Spinal cord (tissue), 10 donors: ENCODE results near the gene APOL4. TPM values are rescaled to one million over a fixed set of nuclear protein-coding genes. Genes with fewer than 3 reads are reported as not detected.

Experiments
- DNase-seq, 6 donors: peaks; one replicate each; pipeline versions ENCODE4 v3.0.0 to v3.0.0-alpha.2; 2013 to 2015; ENCODE audit warnings: low spot score in 6 of 6, low read depth in 4 of 6
- H3K27ac ChIP-seq: one replicate; pipeline ENCODE4 v1.5.1; 2013; ENCODE audit warnings: low read depth, low read length, control low read depth
- H3K27me3 ChIP-seq: one replicate; pipeline ENCODE4 v1.6.1; 2013; ENCODE audit warnings: low read length; ENCODE audit not compliant: control insufficient read depth, insufficient read depth
- H3K36me3 ChIP-seq: one replicate; pipeline ENCODE4 v1.6.1; 2013; ENCODE audit warnings: low read length; ENCODE audit not compliant: control insufficient read depth, insufficient read depth
- H3K4me1 ChIP-seq: one replicate; pipeline ENCODE4 v1.6.1; 2013; ENCODE audit warnings: low read length; ENCODE audit not compliant: control insufficient read depth, insufficient read depth
- H3K4me3 ChIP-seq: one replicate; pipeline ENCODE4 v1.5.1; 2013; ENCODE audit warnings: low read depth, low read length, control low read depth
- H3K9me3 ChIP-seq: one replicate; pipeline ENCODE4 v1.6.1; 2013; ENCODE audit warnings: low read length; ENCODE audit not compliant: control insufficient read depth, insufficient read depth
- WGBS: methylation state at CpG from one replicate; pipeline ENCODE4 v1.1.5; 2013; ENCODE audit warnings: missing lambda C conversion rate; ENCODE audit not compliant: insufficient coverage; 5-methylcytosine and 5-hydroxymethylcytosine counted together
- polyA plus RNA-seq, 2 donors: library from polyadenylated mRNA; unstranded; fragments of 120-200 nt; gene quantifications; one replicate each; pipeline ENCODE4 v1.2.1, GENCODE V29; 2013; ENCODE audit not compliant: insufficient read length in 2 of 2
- total RNA-seq, 2 donors: library from RNA; depleted of rRNA in 1 of 2; stranded (reverse); fragments of 120-200 nt in 1 of 2; fragments of >200 nt in 1 of 2; gene quantifications; one replicate each; pipeline versions ENCODE4 v1.2.3 to v1.2.4, GENCODE V29; 2013 to 2014
- donor health status: healthy.

Gene APOL4
- total and polyA plus RNA-seq, 4 donors, result 4.1 to 28.5 (median 10.0) TPM

DNA sequence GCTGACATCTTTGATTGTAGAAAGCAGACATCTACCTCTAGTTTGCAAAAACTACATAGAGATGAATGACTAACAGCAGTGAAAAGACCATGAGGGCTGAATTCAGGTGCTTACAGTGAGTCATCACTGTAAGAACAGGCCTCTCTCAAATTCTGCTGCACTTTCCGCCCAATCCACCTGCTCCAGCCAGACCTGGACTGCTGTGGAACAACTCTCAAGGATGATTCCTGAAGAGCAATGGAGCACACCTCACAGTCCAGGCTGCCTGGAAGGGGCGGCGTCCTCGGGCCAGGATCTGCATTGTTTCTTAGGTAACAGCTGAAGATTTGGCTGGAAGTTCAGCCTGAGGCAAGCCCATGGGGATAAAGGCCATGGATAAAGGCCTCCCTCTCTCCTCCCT lies 22.6 kb upstream of the APOL4 start:
- Histone ChIP-seq H3K27ac (no peak overlapping the region), H3K27me3 (no peaks in the 10 kb centered on the region), H3K4me3 (no peak overlapping the region), H3K36me3 (peaks cover 8% of the 10 kb centered on the region), H3K9me3 (no peaks in the 10 kb centered on the region), H3K4me1 (peaks cover 4% of the 10 kb centered on the region)
- no peak for DNase-seq
- WGBS, result 93% methylated on average over 4 of the region's 4 CpGs

DNA sequence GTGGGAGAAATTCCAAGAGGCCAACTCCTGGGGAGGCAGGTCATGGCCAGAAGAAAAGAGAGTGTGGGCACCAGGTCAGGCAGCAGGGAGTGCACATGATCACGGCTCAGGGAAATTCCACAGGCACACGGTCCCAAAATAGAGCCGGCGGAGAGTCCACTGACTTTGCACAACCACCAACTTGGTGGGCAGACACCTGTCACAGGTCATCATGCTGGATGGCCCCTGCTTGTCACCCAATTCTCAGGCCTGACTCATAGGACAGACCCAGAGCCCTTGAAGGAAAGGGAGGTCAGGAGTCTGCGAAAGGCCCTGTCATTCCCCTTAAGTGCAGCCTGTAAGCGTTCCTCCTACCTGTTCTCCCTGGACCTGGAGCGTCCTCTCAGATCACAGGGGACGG lies 21.9 kb upstream of the APOL4 start:
- H3K36me3 ChIP-seq, result peaks cover 8% of the 10 kb centered on the region
- no peaks in the 10 kb centered on the region for H3K4me1 ChIP-seq
- no peak for DNase-seq
- no peak overlapping the region for H3K27ac ChIP-seq
- H3K27me3 ChIP-seq, result no peaks in the 10 kb centered on the region
- no peaks in the 10 kb centered on the region for H3K9me3 ChIP-seq
- no peak overlapping the region for H3K4me3 ChIP-seq
- 87% methylated on average over 8 of the region's 8 CpGs for WGBS

GRCh38 chr22:36222887-36223450 lies 21.4 kb upstream of the APOL4 start:
- Histone ChIP-seq H3K4me3 (no peak overlapping the region), H3K36me3 (peaks cover 8% of the 10 kb centered on the region), H3K27ac (no peak overlapping the region), H3K4me1 (no peaks in the 10 kb centered on the region), H3K27me3 (no peaks in the 10 kb centered on the region), H3K9me3 (no peaks in the 10 kb centered on the region)
- 92% methylated on average over 9 of the region's 9 CpGs for WGBS
- no peak for DNase-seq

DNA sequence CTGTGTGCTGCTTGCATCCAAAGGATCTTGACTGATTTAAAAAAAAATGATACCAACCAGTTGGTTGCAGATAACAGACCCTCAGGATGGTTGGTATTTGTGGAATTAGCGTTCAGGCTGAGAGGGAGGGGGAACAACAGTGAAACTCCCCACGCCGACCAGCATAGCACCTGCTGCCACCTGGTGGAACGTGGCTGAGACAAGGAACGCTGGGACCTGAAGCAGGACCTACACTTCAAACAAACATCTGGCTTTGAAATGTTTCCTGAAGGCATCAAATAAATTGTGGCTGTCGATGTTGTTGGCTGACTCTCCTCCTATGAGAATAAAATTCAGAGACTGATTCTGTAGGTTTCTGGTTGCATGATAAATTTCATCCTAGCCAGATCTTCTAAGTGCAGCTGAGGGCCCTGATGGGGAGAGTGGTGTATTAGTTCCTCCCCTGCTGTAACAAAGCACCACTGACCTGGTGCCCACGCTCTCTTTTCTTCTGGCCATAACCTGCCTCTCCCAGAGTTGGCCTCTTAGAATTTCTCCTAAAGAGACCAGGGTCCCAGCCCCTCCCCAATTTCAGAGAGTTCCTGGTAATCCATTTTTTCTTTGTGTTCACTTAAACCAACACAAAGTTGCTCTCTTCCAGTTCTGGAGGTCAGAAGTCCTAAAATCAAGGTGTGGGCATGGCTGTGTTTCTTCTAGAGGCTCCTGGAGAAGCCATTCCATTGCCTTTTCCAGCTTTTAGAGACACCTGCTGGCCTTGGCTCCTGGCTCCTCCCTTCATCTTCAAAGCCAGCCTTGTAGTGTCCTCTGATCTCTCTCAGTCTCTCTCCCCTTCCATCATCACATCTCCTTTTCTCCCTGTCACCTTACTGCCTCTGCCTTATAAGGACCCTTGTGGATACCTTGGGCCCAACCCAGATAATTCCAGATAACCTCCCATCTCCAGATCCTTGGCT lies 20.5 kb upstream of the APOL4 start:
- Histone ChIP-seq H3K4me3 (no peak overlapping the region), H3K4me1 (no peaks in the 10 kb centered on the region), H3K36me3 (no peaks in the 10 kb centered on the region), H3K9me3 (no peaks in the 10 kb centered on the region), H3K27ac (no peak overlapping the region), H3K27me3 (no peaks in the 10 kb centered on the region)
- WGBS, result 10% methylated on average over 2 of the region's 7 CpGs
- peak in 2 of 6 donors; percentile 57 to 82 for DNase-seq

- Histone ChIP-seq H3K27ac (no peak overlapping the region), H3K4me3 (no peak overlapping the region), H3K27me3 (no peaks in the 10 kb centered on the region), H3K4me1 (no peaks in the 10 kb centered on the region), H3K36me3 (no peaks in the 10 kb centered on the region), H3K9me3 (no peaks in the 10 kb centered on the region)
- 63% methylated on average over 5 of the region's 9 CpGs for WGBS
- DNase-seq, result no peak
Observed at GRCh38 chr22:36220451-36220921, 18.9 kb upstream of the APOL4 start.

- no peak overlapping the region for H3K27ac ChIP-seq
- no peaks in the 10 kb centered on the region for H3K36me3 ChIP-seq
- WGBS, result no CpG with 5 or more reads among the region's 7 CpGs
- no peaks in the 10 kb centered on the region for H3K27me3 ChIP-seq
- H3K4me3 ChIP-seq, result no peak overlapping the region
- DNase-seq, result no peak
- no peaks in the 10 kb centered on the region for H3K9me3 ChIP-seq
- H3K4me1 ChIP-seq, result no peaks in the 10 kb centered on the region
Observed at GRCh38 chr22:36218648-36219193, 17.1 kb upstream of the APOL4 start.

GRCh38 chr22:36215981-36216380 lies 14.4 kb upstream of the APOL4 start:
- Histone ChIP-seq H3K27ac (no peak overlapping the region), H3K4me1 (peaks cover 7% of the 10 kb centered on the region), H3K4me3 (no peak overlapping the region), H3K36me3 (no peaks in the 10 kb centered on the region), H3K9me3 (no peaks in the 10 kb centered on the region), H3K27me3 (no peaks in the 10 kb centered on the region)
- no peak for DNase-seq
- WGBS, result no CpG with 5 or more reads among the region's 2 CpGs

GRCh38 chr22:36213586-36213985 lies 12.0 kb upstream of the APOL4 start:
- Histone ChIP-seq H3K9me3 (no peaks in the 10 kb centered on the region), H3K27ac (no peak overlapping the region), H3K36me3 (no peaks in the 10 kb centered on the region), H3K27me3 (no peaks in the 10 kb centered on the region), H3K4me1 (peaks cover 7% of the 10 kb centered on the region), H3K4me3 (no peak overlapping the region)
- whole genome bisulfite sequencing, result 79% methylated on average over 2 of the region's 4 CpGs
- DNase-seq, result peak in 1 of 6 donors; percentile 38

- Histone ChIP-seq H3K27me3 (no peaks in the 10 kb centered on the region), H3K36me3 (no peaks in the 10 kb centered on the region), H3K9me3 (no peaks in the 10 kb centered on the region), H3K4me1 (peaks cover 7% of the 10 kb centered on the region), H3K27ac (no peak overlapping the region), H3K4me3 (no peak overlapping the region)
- DNase-seq, result peak in 1 of 6 donors; percentile 43
Observed at GRCh38 chr22:36212901-36213300, 11.3 kb upstream of the APOL4 start.
